Kidney (tissue), 14 donors: ENCODE results near the gene FAM20C. TPM values are rescaled to one million over a fixed set of nuclear protein-coding genes. Genes with fewer than 3 reads are reported as not detected.
A peak's percentile ranks its signal among the peaks of the same experiment; 100 is the strongest.

Experiments used
- DNase-seq, 5 donors: peaks; one replicate each; pipeline ENCODE4 v3.0.0-alpha.2; 2013 to 2020
- FAIRE-seq: peaks from 2 replicates; lab custom pipeline; 2012; peaks lifted over from hg19 to GRCh38; lab: Jason Lieb, UNC
- H3K27ac ChIP-seq, 2 donors: one replicate each; pipeline ENCODE4 v1.7.0; 2013; ENCODE audit warnings: low read depth in 2 of 2, low read length in 2 of 2, inconsistent platforms in 1 of 2
- H3K27me3 ChIP-seq: one replicate; pipeline ENCODE4 v1.7.1; 2013; ENCODE audit warnings: low read length, inconsistent platforms; ENCODE audit not compliant: control insufficient read depth, insufficient read depth
- H3K36me3 ChIP-seq, 3 donors: one replicate each; pipeline versions ENCODE4 v1.7.0 to v1.7.1; 2013; ENCODE audit warnings: low read length in 3 of 3, control low read depth in 1 of 3, inconsistent platforms in 1 of 3; ENCODE audit not compliant: insufficient read depth in 3 of 3, control insufficient read depth in 2 of 3
- H3K4me1 ChIP-seq, 3 donors: one replicate each; pipeline versions ENCODE4 v1.7.0 to v1.7.1; 2013; ENCODE audit warnings: low read length in 3 of 3, inconsistent platforms in 1 of 3, low read depth in 1 of 3; ENCODE audit not compliant: control insufficient read depth in 2 of 3, insufficient read depth in 2 of 3
- H3K4me3 ChIP-seq, 3 donors: one replicate each; pipeline versions ENCODE4 v1.7.0 to v1.8.1; 2013; ENCODE audit warnings: low read length in 3 of 3, control low read depth in 1 of 3, inconsistent platforms in 1 of 3
- H3K9ac ChIP-seq, 3 donors: one replicate each; pipeline versions ENCODE4 v1.7.0 to v1.7.1; 2013; ENCODE audit warnings: low read length in 3 of 3, control low read depth in 1 of 3, inconsistent platforms in 1 of 3
- H3K9me3 ChIP-seq, 3 donors: one replicate each; pipeline versions ENCODE4 v1.7.0 to v1.7.1; 2013; ENCODE audit warnings: low read length in 3 of 3, control low read depth in 1 of 3, inconsistent platforms in 1 of 3; ENCODE audit not compliant: control insufficient read depth in 2 of 3, insufficient read depth in 1 of 3
- CTCF ChIP-seq: IDR thresholded peaks from 3 replicates; pipeline ENCODE4 v1.5.1; 2012; ENCODE audit warnings: mild to moderate bottlenecking, moderate library complexity, borderline replicate concordance; ENCODE audit not compliant: insufficient read depth; ENCODE audit errors: extremely low read depth
- intact Hi-C: fragments of 100-400 bp; cut with DNase I; formaldehyde crosslinking; loops from one replicate; pipeline ENCODE4 v1.11.1; 2022
- polyA plus RNA-seq: library from polyadenylated mRNA; stranded (reverse); fragments of 350-450 nt; fragmentation: Illumina TruSeq; extraction: RNeasy Lipid Tissue Mini Kit (QIAGEN cat#74804); gene quantifications from one replicate; pipeline ENCODE4 v1.2.3, GENCODE V29; 2014; ENCODE audit warnings: low read depth, low replicate concordance; ENCODE audit not compliant: insufficient read depth
- total RNA-seq: library from RNA; stranded (reverse); fragmentation: NEBNext Ultra II Directional; extraction: Animal tissue kit (Norgen Biotek cat#: 25700); gene quantifications from one replicate; pipeline ENCODE4 v1.2.1, GENCODE V29; 2021
- donor health status: control.
- donor health status: control.
- donor health status: control.
- donor health status: control.
- donor health status: control.
- donor health status: DM: yes; HTN: yes; CAD: no.
- donor health status: Normal renal cell carcinoma (clear cell type).

The FAM20C gene
- total and polyA plus RNA-seq, 2 donors from 2014 or later, result 84.9 to 114 TPM

- peaks cover 0 to 15% (median 0%) of the 10 kb centered on the region in 3 donors for H3K9me3 ChIP-seq
- no peak overlapping the region for H3K27ac ChIP-seq
- DNase-seq, result peak in 2 of 5 donors; percentile 20 to 45
- FAIRE-seq, result no peak
- intact Hi-C loops, result no loop called here
- TF ChIP-seq CTCF, result no peak
- H3K9ac ChIP-seq, result no peak overlapping the region
- no peaks in the 10 kb centered on the region for H3K36me3 ChIP-seq
- no peaks in the 10 kb centered on the region for H3K27me3 ChIP-seq
- H3K4me1 ChIP-seq, result no peaks in the 10 kb centered on the region
- H3K4me3 ChIP-seq, result no peak overlapping the region
These were observed 84.0 kb downstream of the FAM20C start for GRCh38 chr7:276230-276835.

DNA sequence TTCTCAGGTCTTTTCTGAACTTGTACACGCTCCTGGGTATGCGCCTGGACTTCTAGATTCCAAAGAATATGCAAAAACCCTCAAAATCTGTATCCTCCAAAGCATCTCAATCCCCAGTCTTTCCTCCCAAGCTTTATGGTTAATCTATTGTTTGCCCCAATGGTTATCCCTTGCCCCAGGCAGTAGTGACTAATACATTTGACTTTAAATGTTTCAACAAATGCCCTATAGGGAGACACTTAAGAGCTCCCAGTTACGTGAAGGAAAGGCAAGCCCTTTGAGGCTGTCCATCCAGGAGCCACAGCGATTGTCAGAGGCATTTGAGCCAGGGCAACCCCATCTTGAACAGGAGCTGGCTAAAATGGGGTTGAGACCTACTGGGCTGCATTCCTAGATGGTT, 84.9 kb downstream of the FAM20C start:
- H3K4me1 ChIP-seq, result no peaks in the 10 kb centered on the region
- no peak overlapping the region for H3K4me3 ChIP-seq
- DNase-seq (no peak), FAIRE-seq (no peak)
- H3K27me3 ChIP-seq, result no peaks in the 10 kb centered on the region
- no peak overlapping the region for H3K9ac ChIP-seq
- H3K9me3 ChIP-seq, result peaks cover 0 to 15% (median 0%) of the 10 kb centered on the region in 3 donors
- TF ChIP-seq CTCF, result no peak
- intact Hi-C loops, result no loop called here
- H3K27ac ChIP-seq, result no peak overlapping the region
- no peaks in the 10 kb centered on the region for H3K36me3 ChIP-seq

DNA sequence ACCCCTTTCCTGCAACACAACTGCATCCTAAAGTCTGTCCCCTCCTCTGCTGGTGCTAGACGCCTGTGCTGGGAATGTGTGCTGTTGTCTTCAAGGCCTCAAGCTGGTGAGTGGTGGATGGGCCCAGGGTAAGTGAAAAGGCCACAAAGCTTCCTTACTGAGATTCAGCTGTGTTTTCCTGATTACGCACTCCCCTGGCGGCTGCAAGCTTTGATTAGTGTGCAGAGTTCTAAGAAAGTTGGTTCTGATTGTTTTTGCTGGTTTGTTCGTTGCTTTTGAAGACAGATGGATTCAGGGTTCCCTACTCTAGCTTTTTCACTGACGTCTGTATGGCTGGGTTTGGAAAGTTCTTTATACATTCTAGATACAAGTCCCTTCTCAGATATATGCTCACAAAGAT, 85.7 kb downstream of the FAM20C start:
- Histone ChIP-seq H3K36me3 (no peaks in the 10 kb centered on the region), H3K27me3 (no peaks in the 10 kb centered on the region), H3K9ac (no peak overlapping the region), H3K4me1 (no peaks in the 10 kb centered on the region), H3K9me3 (peaks cover 0 to 10% (median 0%) of the 10 kb centered on the region in 3 donors), H3K4me3 (no peak overlapping the region), H3K27ac (no peak overlapping the region)
- intact Hi-C loops, result no loop called here
- TF ChIP-seq CTCF, result no peak
- DNase-seq (peak in 2 of 5 donors; percentile 15 to 30), FAIRE-seq (no peak)

DNA sequence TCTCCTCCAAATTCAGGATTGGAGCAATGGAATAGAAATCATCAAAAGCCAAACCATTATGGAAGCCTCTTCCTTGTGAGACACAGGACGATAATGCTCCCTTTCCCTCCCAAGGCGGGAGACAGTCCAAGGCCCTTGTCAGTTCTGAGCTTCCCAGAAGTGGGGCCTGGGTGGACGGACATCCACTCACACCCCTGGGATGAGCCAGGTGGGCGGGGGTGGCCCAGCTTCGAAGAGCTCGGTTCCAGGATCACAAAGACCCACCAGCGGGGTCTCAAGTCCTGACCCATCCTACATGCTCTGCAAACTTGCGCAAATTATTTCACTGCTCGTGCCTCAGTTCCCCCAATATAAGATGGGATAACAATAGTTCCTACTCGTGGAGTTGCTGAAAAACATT, 87.5 kb downstream of the FAM20C start:
- Histone ChIP-seq H3K4me1 (no peaks in the 10 kb centered on the region), H3K27me3 (peaks cover 4% of the 10 kb centered on the region), H3K9ac (no peak overlapping the region), H3K4me3 (no peak overlapping the region), H3K27ac (no peak overlapping the region), H3K9me3 (peaks cover 0 to 6% (median 0%) of the 10 kb centered on the region in 3 donors), H3K36me3 (no peaks in the 10 kb centered on the region)
- DNase-seq, result no peak
- intact Hi-C loops, result no loop called here
- FAIRE-seq, result no peak
- TF ChIP-seq CTCF, result no peak
